Vagina (tissue), 2 donors: ENCODE measurements around the gene PAEP. TPM values are rescaled to one million over a fixed set of nuclear protein-coding genes. Genes with fewer than 3 reads are reported as not detected.
"Not testable (repeated sequence)": the region's sequence is repeated elsewhere in the genome, so short reads cannot be mapped to it uniquely, and the experiment has no call there.

Source experiments
- DNase-seq, 2 donors: peaks; one replicate each; pipeline ENCODE4 v3.0.0-alpha.2; 2017; ENCODE audit errors: extremely low spot score in 2 of 2
- H3K27ac ChIP-seq: fragments of 200-600 bp; sonication (generic); one replicate; pipeline ENCODE4 v1.5.1; 2019
- H3K27me3 ChIP-seq: fragments of 200-600 bp; sonication (generic); one replicate; pipeline ENCODE4 v1.5.1; 2019
- H3K36me3 ChIP-seq, 2 donors: fragments of 200-600 bp; sonication (generic); one replicate each; pipeline ENCODE4 v1.5.1; 2017 to 2019
- H3K4me1 ChIP-seq: fragments of 200-600 bp; sonication (generic); one replicate; pipeline ENCODE4 v1.5.1; 2019
- H3K4me3 ChIP-seq, 2 donors: fragments of 200-600 bp; sonication (generic); 1 replicate in 1 of 2; 2 replicates in 1 of 2; pipeline ENCODE4 v1.5.1; 2016 to 2019
- H3K9me3 ChIP-seq: fragments of 200-600 bp; sonication (generic); one replicate; pipeline ENCODE4 v1.5.1; 2019
- CTCF ChIP-seq, 3 experiments: fragments of 450-650 bp in 2 of 3; fragments of 200-600 bp in 1 of 3; sonication (generic) in 1 of 3; IDR thresholded peaks; one replicate each; pipeline ENCODE4 v1.5.1; 2017 to 2019; ENCODE audit warnings: antibody characterized with exemption in 3 of 3, mild to moderate bottlenecking in 2 of 3, moderate library complexity in 2 of 3
- POLR2A ChIP-seq, 2 donors: fragments of 450-650 bp; IDR thresholded peaks; one replicate each; pipeline ENCODE4 v1.6.1; 2017; ENCODE audit warnings: antibody characterized with exemption in 2 of 2, mild to moderate bottlenecking in 2 of 2, moderate library complexity in 2 of 2
- POLR2AphosphoS5 ChIP-seq, 2 donors: sonication (generic); formaldehyde crosslinking; IDR thresholded peaks; one replicate each; pipeline ENCODE4 v1.9.0; 2017; ENCODE audit warnings: antibody characterized with exemption in 2 of 2, mild to moderate bottlenecking in 2 of 2, low read depth in 1 of 2; ENCODE audit not compliant: insufficient read depth in 1 of 2
- intact Hi-C: fragments of 100-400 bp; cut with DNase I; formaldehyde crosslinking; loops from one replicate; pipeline ENCODE4 v1.15.1; 2023
- total RNA-seq: library from RNA; depleted of rRNA; stranded (reverse); fragments of >200 nt; gene quantifications from one replicate; pipeline ENCODE4 v1.2.3, GENCODE V29; 2016

The PAEP gene
- total RNA-seq: not detected

- no peak within 1 kb of the TSS for H3K27ac ChIP-seq
- intact Hi-C loops: no loop called here
- DNase-seq: no peak
- H3K4me1 ChIP-seq: no peaks in the 10 kb centered on the region
- no peaks in the 10 kb centered on the region for H3K9me3 ChIP-seq
- TF ChIP-seq POLR2AphosphoS5 (IDR thresholded peaks at IDR 0.05; ENCODE audit: insufficient read depth in 1 of 2, low read depth in 1 of 2): no peak
- TF ChIP-seq POLR2A (IDR thresholded peaks at IDR 0.05): no peak
- no peak for TF ChIP-seq CTCF (IDR thresholded peaks at IDR 0.05)
- no peaks in the 10 kb centered on the region for H3K36me3 ChIP-seq
- H3K27me3 ChIP-seq: no peaks in the 10 kb centered on the region
- no peak within 1 kb of the TSS for H3K4me3 ChIP-seq
Measured at GRCh38 chr9:135561391-135562234, at the start of gene PAEP. TSS of gene PAEP (plus strand) at chr9:135561756.

- no peak for TF ChIP-seq CTCF (IDR thresholded peaks at IDR 0.05)
- no peak for TF ChIP-seq POLR2AphosphoS5 (IDR thresholded peaks at IDR 0.05; ENCODE audit: insufficient read depth in 1 of 2, low read depth in 1 of 2)
- TF ChIP-seq POLR2A (IDR thresholded peaks at IDR 0.05): no peak
- Histone ChIP-seq H3K4me3 (no peak overlapping the region), H3K9me3 (no peaks in the 10 kb centered on the region), H3K4me1 (no peaks in the 10 kb centered on the region), H3K27ac (no peak overlapping the region), H3K36me3 (no peaks in the 10 kb centered on the region), H3K27me3 (no peaks in the 10 kb centered on the region)
- intact Hi-C loops: no loop called here
- DNase-seq: no peak
Measured at GRCh38 chr9:135512241-135512603, 49.3 kb upstream of the PAEP start.

- no peaks in the 10 kb centered on the region for H3K4me1 ChIP-seq
- H3K4me3 ChIP-seq: no peak overlapping the region
- H3K27ac ChIP-seq: no peak overlapping the region
- no peaks in the 10 kb centered on the region for H3K27me3 ChIP-seq
- H3K36me3 ChIP-seq: no peaks in the 10 kb centered on the region
- intact Hi-C loops: no loop called here
- TF ChIP-seq CTCF (IDR thresholded peaks at IDR 0.05) (no peak), POLR2A (IDR thresholded peaks at IDR 0.05) (no peak), POLR2AphosphoS5 (IDR thresholded peaks at IDR 0.05; ENCODE audit: insufficient read depth in 1 of 2, low read depth in 1 of 2) (no peak)
- DNase-seq: no peak
- H3K9me3 ChIP-seq: no peaks in the 10 kb centered on the region
Measured at GRCh38 chr9:135512904-135513303, 48.7 kb upstream of the PAEP start.

- TF ChIP-seq POLR2AphosphoS5 (IDR thresholded peaks at IDR 0.05; ENCODE audit: insufficient read depth in 1 of 2, low read depth in 1 of 2) (no peak), CTCF (IDR thresholded peaks at IDR 0.05) (no peak), POLR2A (IDR thresholded peaks at IDR 0.05) (no peak)
- no peaks in the 10 kb centered on the region for H3K4me1 ChIP-seq
- no peak for DNase-seq
- intact Hi-C loops: no loop called here
- no peaks in the 10 kb centered on the region for H3K36me3 ChIP-seq
- H3K9me3 ChIP-seq: no peaks in the 10 kb centered on the region
- no peak overlapping the region for H3K27ac ChIP-seq
- no peak overlapping the region for H3K4me3 ChIP-seq
- no peaks in the 10 kb centered on the region for H3K27me3 ChIP-seq
Measured at GRCh38 chr9:135513351-135513846, 48.2 kb upstream of the PAEP start.

- DNase-seq: not testable (repeated sequence)
Measured at GRCh38 chr9:135513906-135514305, 47.6 kb upstream of the PAEP start.

More at GRCh38 chr9:135513906-135514305, 47.6 kb upstream of the PAEP start:
- H3K4me3 ChIP-seq, H3K36me3 ChIP-seq, H3K9me3 ChIP-seq, H3K27me3 ChIP-seq, H3K27ac ChIP-seq, intact Hi-C loops, H3K4me1 ChIP-seq: not testable (repeated sequence)
